Loucy (cell line): ENCODE results near the gene WBP1L.

Experiments
- H2AFZ ChIP-seq: fragments of 200-600 bp; sonication (generic); 2 replicates; pipeline ENCODE4 v1.6.0; 2016; ENCODE audit warnings: antibody characterized with exemption, mild to moderate bottlenecking, low read length, moderate library complexity
- H3F3A ChIP-seq: fragments of 200-600 bp; 2 replicates; pipeline ENCODE4 v1.6.0; 2016; ENCODE audit warnings: antibody characterized with exemption, low read depth, mild to moderate bottlenecking
- H3K27me3 ChIP-seq: fragments of 200-600 bp; sonication (generic); 2 replicates; pipeline ENCODE4 v1.6.1; 2014; ENCODE audit warnings: low read length, mild to moderate bottlenecking; ENCODE audit not compliant: insufficient read depth, poor library complexity, severe bottlenecking
- H3K36me3 ChIP-seq: fragments of 200-600 bp; sonication (generic); 2 replicates; pipeline ENCODE4 v1.6.1; 2016; ENCODE audit warnings: low read length; ENCODE audit not compliant: insufficient read depth
- H3K4me1 ChIP-seq: fragments of 200-600 bp; sonication (generic); 2 replicates; pipeline ENCODE4 v1.5.1; 2014; ENCODE audit warnings: low read length, mild to moderate bottlenecking; ENCODE audit not compliant: insufficient read depth, poor library complexity, severe bottlenecking
- H3K4me2 ChIP-seq: fragments of 200-600 bp; sonication (generic); 2 replicates; pipeline ENCODE4 v1.6.0; 2014; ENCODE audit warnings: antibody characterized with exemption, low read length, low read depth, mild to moderate bottlenecking; ENCODE audit not compliant: poor library complexity, severe bottlenecking
- H3K4me3 ChIP-seq: fragments of 200-600 bp; sonication (generic); 2 replicates; pipeline ENCODE4 v1.5.1; 2014; ENCODE audit warnings: low read length, mild to moderate bottlenecking, mixed read lengths; ENCODE audit not compliant: poor library complexity, severe bottlenecking
- H3K79me2 ChIP-seq: fragments of 200-600 bp; sonication (generic); 2 replicates; pipeline ENCODE4 v1.6.1; 2014; ENCODE audit warnings: low read length; ENCODE audit not compliant: insufficient read depth
- H3K9ac ChIP-seq: fragments of 200-600 bp; sonication (generic); 2 replicates; pipeline ENCODE4 v1.6.0; 2014; ENCODE audit warnings: mild to moderate bottlenecking, low read depth, low read length, moderate library complexity; ENCODE audit not compliant: poor library complexity, severe bottlenecking
- H3K9me2 ChIP-seq: fragments of 200-600 bp; sonication (generic); replicated peaks from 2 replicates; pipeline ENCODE4 v1.6.1; 2016; ENCODE audit warnings: low read depth, low read length, mixed read lengths
- H3K9me3 ChIP-seq: fragments of 200-600 bp; sonication (generic); 2 replicates; pipeline ENCODE4 v1.6.1; 2014; ENCODE audit warnings: mild to moderate bottlenecking, antibody characterized with exemption, low read length, low read depth; ENCODE audit not compliant: insufficient read depth
- H4K20me1 ChIP-seq: fragments of 200-600 bp; sonication (generic); 2 replicates; pipeline ENCODE4 v1.6.0; 2014; ENCODE audit warnings: antibody characterized with exemption, low read length, mild to moderate bottlenecking; ENCODE audit not compliant: insufficient read depth, poor library complexity, severe bottlenecking
- EZH2phosphoT487 ChIP-seq: fragments of 200-600 bp; IDR thresholded peaks from 2 replicates; pipeline ENCODE4 v1.6.1; 2018; ENCODE audit warnings: antibody characterized with exemption, mild to moderate bottlenecking, moderate library complexity, borderline replicate concordance
- TF ChIP-seq, protein P1 (sequence below): fragments of 200-600 bp; sonication (generic); conservative IDR thresholded peaks from 2 replicates; pipeline ENCODE4 v1.5.1; 2014; ENCODE audit warnings: mild to moderate bottlenecking, antibody characterized with exemption, low read length

WBP1L gene

DNA sequence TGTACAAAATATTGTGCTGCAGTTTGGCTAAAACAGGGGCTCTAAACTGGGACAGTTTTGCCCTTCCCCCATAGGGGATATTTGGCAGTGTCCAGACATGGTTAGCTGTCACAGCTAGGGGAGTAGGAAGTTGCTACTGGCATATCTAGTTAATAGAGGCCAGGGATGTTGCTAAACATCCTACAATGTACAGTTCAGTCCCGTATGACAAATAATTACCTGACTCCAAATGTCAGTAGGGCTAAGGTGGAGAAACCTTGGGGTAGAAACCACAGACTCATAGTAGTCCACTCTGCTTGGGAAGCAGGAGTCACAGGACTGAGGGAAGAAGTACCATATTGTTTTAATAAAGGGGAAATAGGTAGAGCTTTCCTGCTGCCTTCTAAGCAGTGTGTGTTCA is 39.8 kb downstream of the WBP1L start:
- Histone ChIP-seq H3K79me2 (peaks cover 15% of the 10 kb centered on the region; the same call in 1 of the 2 replicates), H3K4me3 (no peak overlapping the region), H3K36me3 (no peaks in the 10 kb centered on the region), H3K4me1 (peaks cover 3% of the 10 kb centered on the region), H2AFZ (no peak overlapping the region), H3K27me3 (no peaks in the 10 kb centered on the region), H3K9ac (no peak overlapping the region), H3K9me2 (no peaks in the 10 kb centered on the region), H3F3A (no peaks in the 10 kb centered on the region), H4K20me1 (peaks cover 3% of the 10 kb centered on the region), H3K4me2 (no peak overlapping the region), H3K9me3 (no peaks in the 10 kb centered on the region)
- TF ChIP-seq EZH2phosphoT487: no peak
- TF ChIP-seq, protein P1, sequence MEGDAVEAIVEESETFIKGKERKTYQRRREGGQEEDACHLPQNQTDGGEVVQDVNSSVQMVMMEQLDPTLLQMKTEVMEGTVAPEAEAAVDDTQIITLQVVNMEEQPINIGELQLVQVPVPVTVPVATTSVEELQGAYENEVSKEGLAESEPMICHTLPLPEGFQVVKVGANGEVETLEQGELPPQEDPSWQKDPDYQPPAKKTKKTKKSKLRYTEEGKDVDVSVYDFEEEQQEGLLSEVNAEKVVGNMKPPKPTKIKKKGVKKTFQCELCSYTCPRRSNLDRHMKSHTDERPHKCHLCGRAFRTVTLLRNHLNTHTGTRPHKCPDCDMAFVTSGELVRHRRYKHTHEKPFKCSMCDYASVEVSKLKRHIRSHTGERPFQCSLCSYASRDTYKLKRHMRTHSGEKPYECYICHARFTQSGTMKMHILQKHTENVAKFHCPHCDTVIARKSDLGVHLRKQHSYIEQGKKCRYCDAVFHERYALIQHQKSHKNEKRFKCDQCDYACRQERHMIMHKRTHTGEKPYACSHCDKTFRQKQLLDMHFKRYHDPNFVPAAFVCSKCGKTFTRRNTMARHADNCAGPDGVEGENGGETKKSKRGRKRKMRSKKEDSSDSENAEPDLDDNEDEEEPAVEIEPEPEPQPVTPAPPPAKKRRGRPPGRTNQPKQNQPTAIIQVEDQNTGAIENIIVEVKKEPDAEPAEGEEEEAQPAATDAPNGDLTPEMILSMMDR: no peak

DNA sequence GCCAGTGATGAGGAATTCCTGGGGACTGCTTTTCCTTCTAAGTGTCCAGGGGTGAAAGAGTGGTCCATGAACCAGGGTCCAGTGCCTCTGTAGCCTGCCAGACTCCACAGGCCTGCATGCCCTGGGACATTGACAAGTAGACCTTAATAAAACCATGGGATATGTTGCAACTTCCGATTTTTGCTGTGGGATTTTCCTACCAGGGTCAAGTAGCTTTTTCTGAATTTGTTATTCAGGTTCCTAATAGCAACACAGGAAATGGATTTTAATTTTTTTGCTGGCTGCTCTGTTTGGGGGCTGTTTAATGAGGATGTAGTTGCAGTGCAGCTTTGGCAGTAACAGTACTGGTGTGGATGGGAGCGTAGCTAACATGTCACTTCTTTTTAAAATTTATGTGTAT is 42.1 kb downstream of the WBP1L start:
- Histone ChIP-seq H3K9ac (no peak overlapping the region), H3F3A (no peaks in the 10 kb centered on the region), H3K4me3 (no peak overlapping the region), H3K9me3 (no peaks in the 10 kb centered on the region), H3K9me2 (no peaks in the 10 kb centered on the region), H3K4me2 (no peak overlapping the region), H3K27me3 (no peaks in the 10 kb centered on the region), H3K4me1 (peaks cover 3% of the 10 kb centered on the region), H4K20me1 (peaks cover 3% of the 10 kb centered on the region), H3K36me3 (no peaks in the 10 kb centered on the region), H2AFZ (no peak overlapping the region), H3K79me2 (peaks cover 15% of the 10 kb centered on the region; the same call in 1 of the 2 replicates)
- TF ChIP-seq EZH2phosphoT487: no peak
- TF ChIP-seq, protein P1: no peak

DNA sequence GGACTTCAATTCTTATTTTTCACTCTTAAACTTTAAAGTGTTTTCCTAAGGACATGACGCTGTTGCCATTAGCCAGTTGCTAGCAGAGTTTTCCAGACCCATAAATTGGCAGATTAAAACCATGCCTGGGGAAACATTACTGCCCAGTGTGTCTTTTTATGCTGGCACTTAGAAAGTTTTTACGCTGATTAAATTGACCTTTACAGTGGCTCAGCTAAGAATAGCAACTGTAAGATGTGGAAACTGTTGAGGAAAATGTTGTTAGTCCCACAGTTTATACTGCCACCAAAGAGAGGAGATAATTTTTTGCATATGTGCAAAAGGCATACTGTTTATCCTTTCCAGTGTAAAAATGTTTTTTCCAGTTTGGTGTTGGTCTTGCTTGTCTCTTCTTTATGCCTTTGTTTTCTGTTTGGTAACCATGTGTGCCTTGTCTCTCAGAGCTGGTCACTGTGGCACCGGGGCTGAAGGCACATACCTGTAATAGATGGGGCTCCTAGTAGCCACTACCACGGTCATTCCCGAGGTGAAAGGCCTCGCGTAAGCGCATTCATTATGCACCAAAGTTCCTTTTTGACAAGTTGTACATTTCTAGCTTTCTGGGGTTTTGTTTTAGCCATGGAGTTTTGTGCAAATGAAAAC is 48.1 kb downstream of the WBP1L start:
- peaks cover 1% of the 10 kb centered on the region for H4K20me1 ChIP-seq
- no peaks in the 10 kb centered on the region for H3K4me1 ChIP-seq
- H3K9ac ChIP-seq: no peak overlapping the region
- no peak overlapping the region for H3K4me2 ChIP-seq
- H3K36me3 ChIP-seq: no peaks in the 10 kb centered on the region
- H2AFZ ChIP-seq: no peak overlapping the region
- H3F3A ChIP-seq: no peaks in the 10 kb centered on the region
- H3K79me2 ChIP-seq: peaks cover 13% of the 10 kb centered on the region; the same call in 1 of the 2 replicates
- TF ChIP-seq EZH2phosphoT487: no peak
- TF ChIP-seq, protein P1: no peak
- no peak overlapping the region for H3K4me3 ChIP-seq
- no peaks in the 10 kb centered on the region for H3K27me3 ChIP-seq
- no peaks in the 10 kb centered on the region for H3K9me3 ChIP-seq
- no peaks in the 10 kb centered on the region for H3K9me2 ChIP-seq
